GM23338 (cell line): ENCODE measurements around the gene TRA2B. TPM values are rescaled to one million over a fixed set of nuclear protein-coding genes. Genes with fewer than 3 reads are reported as not detected.

Source experiments
- ATAC-seq: fragments of 200-7000 bp; cut with Tn5 transposase; 3 replicates; pipeline ENCODE4 v1.9.1; 2020
- DNase-seq: peaks from one replicate; pipeline ENCODE4 v3.0.0-alpha.2; 2015; ENCODE audit warnings: low spot score
- H2AFZ ChIP-seq: fragments of 200-600 bp; sonication (generic); 2 replicates; pipeline ENCODE4 v1.8.0; 2016; ENCODE audit warnings: antibody characterized with exemption, mild to moderate bottlenecking, moderate library complexity
- H3F3A ChIP-seq: fragments of 200-600 bp; sonication (generic); replicated peaks from 2 replicates; pipeline ENCODE4 v1.8.0; 2017; ENCODE audit warnings: antibody characterized with exemption, mixed run types, low read depth
- H3K27ac ChIP-seq: fragments of 200-600 bp; sonication (generic); 2 replicates; pipeline ENCODE4 v1.6.1; 2016; ENCODE audit warnings: low read depth
- H3K27me3 ChIP-seq: fragments of 200-600 bp; sonication (generic); 2 replicates; pipeline ENCODE4 v1.8.0; 2016; ENCODE audit warnings: mild to moderate bottlenecking, mixed run types, moderate library complexity; ENCODE audit not compliant: insufficient read depth
- H3K36me3 ChIP-seq: fragments of 200-600 bp; sonication (generic); 2 replicates; pipeline ENCODE4 v1.8.0; 2016; ENCODE audit warnings: mild to moderate bottlenecking; ENCODE audit not compliant: insufficient read depth
- H3K4me1 ChIP-seq: fragments of 200-600 bp; sonication (generic); 2 replicates; pipeline ENCODE4 v1.8.0; 2016; ENCODE audit warnings: mild to moderate bottlenecking, moderate library complexity; ENCODE audit not compliant: insufficient read depth
- H3K4me2 ChIP-seq: fragments of 200-600 bp; sonication (generic); 2 replicates; pipeline ENCODE4 v1.7.1; 2017; ENCODE audit warnings: mixed run types
- H3K4me3 ChIP-seq: fragments of 200-600 bp; sonication (generic); 2 replicates; pipeline ENCODE4 v1.6.1; 2016; ENCODE audit warnings: mixed run types
- H3K79me2 ChIP-seq: fragments of 200-600 bp; sonication (generic); replicated peaks from 2 replicates; pipeline ENCODE4 v1.8.0; 2017; ENCODE audit warnings: mild to moderate bottlenecking; ENCODE audit not compliant: insufficient read depth
- H3K9me2 ChIP-seq: fragments of 200-600 bp; sonication (generic); 2 replicates; pipeline ENCODE4 v1.8.0; 2017; ENCODE audit not compliant: insufficient read depth
- H4K20me1 ChIP-seq: fragments of 200-600 bp; sonication (generic); replicated peaks from 2 replicates; pipeline ENCODE4 v1.8.0; 2017; ENCODE audit warnings: mild to moderate bottlenecking; ENCODE audit not compliant: insufficient read depth
- H3K27ac Mint-ChIP-seq: 2 replicates; pipeline ENCODE4 v1.8.0; 2020; ENCODE audit warnings: inconsistent platforms, mild to moderate bottlenecking, moderate library complexity, mixed read lengths
- H3K27me3 Mint-ChIP-seq: 3 replicates; pipeline ENCODE4 v1.8.0; 2022; ENCODE audit warnings: low read depth, mild to moderate bottlenecking, moderate library complexity, mixed read lengths, inconsistent platforms; ENCODE audit not compliant: insufficient read depth, poor library complexity
- H3K36me3 Mint-ChIP-seq: 3 replicates; pipeline ENCODE4 v1.8.0; 2021; ENCODE audit warnings: low read depth, mild to moderate bottlenecking, inconsistent platforms, moderate library complexity, mixed read lengths
- H3K4me1 Mint-ChIP-seq: 3 replicates; pipeline ENCODE4 v1.8.0; 2020; ENCODE audit warnings: mild to moderate bottlenecking, inconsistent platforms, mixed read lengths
- H3K4me3 Mint-ChIP-seq: 3 replicates; pipeline ENCODE4 v1.8.0; 2021; ENCODE audit warnings: moderate library complexity, mild to moderate bottlenecking, inconsistent platforms, mixed read lengths
- H3K9me3 Mint-ChIP-seq: 3 replicates; pipeline ENCODE4 v1.8.0; 2020; ENCODE audit warnings: moderate library complexity, mild to moderate bottlenecking, inconsistent platforms, mixed read lengths
- EZH2 ChIP-seq: fragments of 200-600 bp; sonication (generic); IDR thresholded peaks from one replicate; pipeline ENCODE4 v1.8.0; 2017; ENCODE audit warnings: antibody characterized with exemption, mild to moderate bottlenecking, low read depth; ENCODE audit not compliant: unreplicated experiment
- EZH2phosphoT487 ChIP-seq: fragments of 200-600 bp; sonication (generic); IDR thresholded peaks from one replicate; pipeline ENCODE4 v1.8.1; 2018; ENCODE audit warnings: antibody characterized with exemption; ENCODE audit not compliant: unreplicated experiment
- JUNB ChIP-seq: IDR thresholded peaks from one replicate; pipeline ENCODE4 v1.6.1; 2016; ENCODE audit warnings: antibody characterized with exemption; ENCODE audit not compliant: unreplicated experiment
- NANOG ChIP-seq: IDR thresholded peaks from 2 replicates; pipeline ENCODE4 v1.6.1; 2016; ENCODE audit warnings: antibody characterized with exemption, borderline replicate concordance
- POLR2AphosphoS5 ChIP-seq: IDR thresholded peaks from 2 replicates; pipeline ENCODE4 v1.6.1; 2016; ENCODE audit warnings: antibody characterized with exemption, low read depth
- STAT1 ChIP-seq: IDR thresholded peaks from one replicate; pipeline ENCODE4 v1.6.1; 2016; ENCODE audit warnings: antibody characterized with exemption; ENCODE audit not compliant: unreplicated experiment
- ZNF114 ChIP-seq: fragments of 250-450 bp; sonication (Bioruptor Pico); IDR thresholded peaks from 2 replicates; pipeline ENCODE4 v1.5.0; 2020; ENCODE audit warnings: mild to moderate bottlenecking, moderate library complexity
- ZNF331 ChIP-seq: fragments of 250-450 bp; sonication (Bioruptor Pico); IDR thresholded peaks from 2 replicates; pipeline ENCODE4 v1.5.0; 2020; ENCODE audit warnings: low read depth, mild to moderate bottlenecking, moderate library complexity
- polyA plus RNA-seq: library from polyadenylated mRNA; unstranded; fragments of >200 nt; fragmentation: Nextera tagmentation; extraction: Ambion mirVana; gene quantifications from 2 replicates; pipeline ENCODE4 v1.2.1, GENCODE V29; 2016
- total RNA-seq: library from RNA; depleted of rRNA; stranded (reverse); fragments of >200 nt; shearing (Covaris generic); gene quantifications from 2 replicates; pipeline ENCODE4 v1.2.3, GENCODE V29; 2014
- TF ChIP-seq, protein P1 (sequence below): IDR thresholded peaks from one replicate; pipeline ENCODE4 v1.6.1; 2018; ENCODE audit warnings: antibody characterized with exemption; ENCODE audit not compliant: unreplicated experiment
- TF ChIP-seq, protein P2 (sequence below), 2 experiments: fragments of 200-600 bp in 1 of 2; sonication (generic) in 1 of 2; conservative IDR thresholded peaks; 2 replicates each; pipeline versions ENCODE4 v1.5.1 to v1.6.1; 2016 to 2017; ENCODE audit warnings: antibody characterized with exemption in 2 of 2, low read depth in 2 of 2, mild to moderate bottlenecking in 2 of 2, moderate library complexity in 1 of 2
- TF ChIP-seq, protein P3 (sequence below): fragments of 250-450 bp; sonication (Bioruptor Pico); IDR thresholded peaks from 2 replicates; pipeline ENCODE4 v1.5.0; 2020; ENCODE audit warnings: mild to moderate bottlenecking, moderate library complexity

Gene TRA2B
- total and polyA plus RNA-seq, 2 experiments from 2014 or later, result 360 to 602 TPM

DNA sequence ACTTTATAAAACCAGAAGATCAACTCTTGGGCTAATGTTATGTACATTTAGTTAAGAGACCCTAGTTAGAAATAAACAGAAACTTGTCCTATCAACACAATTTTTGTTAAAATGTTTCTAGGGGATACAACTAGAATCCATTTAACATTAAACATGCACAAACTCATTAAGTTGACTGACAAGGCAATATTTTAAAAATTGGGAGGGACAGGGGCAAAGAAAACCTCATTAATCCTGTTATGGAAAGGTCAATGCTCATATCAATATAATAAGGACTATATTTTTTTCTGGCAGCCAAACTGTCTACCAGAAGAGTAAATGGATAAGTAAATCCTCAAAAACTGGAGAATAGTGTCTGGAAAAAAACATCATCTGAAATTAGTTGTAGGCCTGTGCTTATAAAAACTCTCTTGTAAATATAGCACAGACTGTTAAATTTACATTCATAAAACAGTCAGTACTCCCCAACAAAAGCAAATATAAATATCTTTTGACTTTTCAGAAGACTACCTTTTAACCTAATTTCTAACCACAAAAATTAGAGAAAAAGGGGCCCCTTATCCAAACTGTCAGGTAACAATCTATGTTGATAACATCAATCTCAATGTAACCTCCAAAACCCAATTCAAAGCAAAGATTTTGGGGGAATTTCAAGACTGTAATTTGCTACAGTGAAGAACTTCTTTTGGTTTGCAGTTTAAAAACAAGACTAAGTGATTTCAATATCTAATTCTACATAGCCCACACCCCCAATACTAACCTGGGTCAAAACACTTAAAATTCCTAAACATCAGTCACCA is 4.2 kb downstream of the TRA2B start:
- peaks cover 16% of the 10 kb centered on the region for H3K9me3 Mint-ChIP-seq
- Histone ChIP-seq H3K4me1 (peaks cover 60% of the 10 kb centered on the region), H3K27ac (no peak overlapping the region), H3K4me2 (peak overlapping the region; percentile 89), H4K20me1 (peaks cover 80% of the 10 kb centered on the region), H3K79me2 (peaks cover 93% of the 10 kb centered on the region), H3K9me2 (no peaks in the 10 kb centered on the region), H3F3A (no peaks in the 10 kb centered on the region), H3K4me3 (peak overlapping the region; percentile 95), H3K36me3 (peaks cover 16% of the 10 kb centered on the region; the same call in 1 of the 2 replicates), H3K27me3 (no peaks in the 10 kb centered on the region), H2AFZ (no peak overlapping the region)
- ATAC-seq (no peak), DNase-seq (no peak)
- peak overlapping the region; percentile 100 for H3K4me3 Mint-ChIP-seq
- peaks cover 82% of the 10 kb centered on the region for H3K36me3 Mint-ChIP-seq
- peaks cover 61% of the 10 kb centered on the region for H3K4me1 Mint-ChIP-seq
- H3K27me3 Mint-ChIP-seq, result peaks cover 22% of the 10 kb centered on the region
- no peak overlapping the region for H3K27ac Mint-ChIP-seq
- no peak for TF ChIP-seq POLR2AphosphoS5
- TF ChIP-seq, protein P1, sequence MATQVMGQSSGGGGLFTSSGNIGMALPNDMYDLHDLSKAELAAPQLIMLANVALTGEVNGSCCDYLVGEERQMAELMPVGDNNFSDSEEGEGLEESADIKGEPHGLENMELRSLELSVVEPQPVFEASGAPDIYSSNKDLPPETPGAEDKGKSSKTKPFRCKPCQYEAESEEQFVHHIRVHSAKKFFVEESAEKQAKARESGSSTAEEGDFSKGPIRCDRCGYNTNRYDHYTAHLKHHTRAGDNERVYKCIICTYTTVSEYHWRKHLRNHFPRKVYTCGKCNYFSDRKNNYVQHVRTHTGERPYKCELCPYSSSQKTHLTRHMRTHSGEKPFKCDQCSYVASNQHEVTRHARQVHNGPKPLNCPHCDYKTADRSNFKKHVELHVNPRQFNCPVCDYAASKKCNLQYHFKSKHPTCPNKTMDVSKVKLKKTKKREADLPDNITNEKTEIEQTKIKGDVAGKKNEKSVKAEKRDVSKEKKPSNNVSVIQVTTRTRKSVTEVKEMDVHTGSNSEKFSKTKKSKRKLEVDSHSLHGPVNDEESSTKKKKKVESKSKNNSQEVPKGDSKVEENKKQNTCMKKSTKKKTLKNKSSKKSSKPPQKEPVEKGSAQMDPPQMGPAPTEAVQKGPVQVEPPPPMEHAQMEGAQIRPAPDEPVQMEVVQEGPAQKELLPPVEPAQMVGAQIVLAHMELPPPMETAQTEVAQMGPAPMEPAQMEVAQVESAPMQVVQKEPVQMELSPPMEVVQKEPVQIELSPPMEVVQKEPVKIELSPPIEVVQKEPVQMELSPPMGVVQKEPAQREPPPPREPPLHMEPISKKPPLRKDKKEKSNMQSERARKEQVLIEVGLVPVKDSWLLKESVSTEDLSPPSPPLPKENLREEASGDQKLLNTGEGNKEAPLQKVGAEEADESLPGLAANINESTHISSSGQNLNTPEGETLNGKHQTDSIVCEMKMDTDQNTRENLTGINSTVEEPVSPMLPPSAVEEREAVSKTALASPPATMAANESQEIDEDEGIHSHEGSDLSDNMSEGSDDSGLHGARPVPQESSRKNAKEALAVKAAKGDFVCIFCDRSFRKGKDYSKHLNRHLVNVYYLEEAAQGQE, result no peak
- no peak for TF ChIP-seq ZNF331 (CRISPR knock-in tag)
- TF ChIP-seq, protein P2, sequence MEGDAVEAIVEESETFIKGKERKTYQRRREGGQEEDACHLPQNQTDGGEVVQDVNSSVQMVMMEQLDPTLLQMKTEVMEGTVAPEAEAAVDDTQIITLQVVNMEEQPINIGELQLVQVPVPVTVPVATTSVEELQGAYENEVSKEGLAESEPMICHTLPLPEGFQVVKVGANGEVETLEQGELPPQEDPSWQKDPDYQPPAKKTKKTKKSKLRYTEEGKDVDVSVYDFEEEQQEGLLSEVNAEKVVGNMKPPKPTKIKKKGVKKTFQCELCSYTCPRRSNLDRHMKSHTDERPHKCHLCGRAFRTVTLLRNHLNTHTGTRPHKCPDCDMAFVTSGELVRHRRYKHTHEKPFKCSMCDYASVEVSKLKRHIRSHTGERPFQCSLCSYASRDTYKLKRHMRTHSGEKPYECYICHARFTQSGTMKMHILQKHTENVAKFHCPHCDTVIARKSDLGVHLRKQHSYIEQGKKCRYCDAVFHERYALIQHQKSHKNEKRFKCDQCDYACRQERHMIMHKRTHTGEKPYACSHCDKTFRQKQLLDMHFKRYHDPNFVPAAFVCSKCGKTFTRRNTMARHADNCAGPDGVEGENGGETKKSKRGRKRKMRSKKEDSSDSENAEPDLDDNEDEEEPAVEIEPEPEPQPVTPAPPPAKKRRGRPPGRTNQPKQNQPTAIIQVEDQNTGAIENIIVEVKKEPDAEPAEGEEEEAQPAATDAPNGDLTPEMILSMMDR (conservative IDR thresholded peaks at IDR 0.05; ENCODE audit: low read depth in 2 of 2), result no peak
- no peak for TF ChIP-seq EZH2phosphoT487
- no peak for TF ChIP-seq NANOG
- no peak for TF ChIP-seq JUNB
- no peak for TF ChIP-seq ZNF114 (CRISPR knock-in tag)
- TF ChIP-seq EZH2, result no peak
- no peak for TF ChIP-seq STAT1
- TF ChIP-seq, protein P3, sequence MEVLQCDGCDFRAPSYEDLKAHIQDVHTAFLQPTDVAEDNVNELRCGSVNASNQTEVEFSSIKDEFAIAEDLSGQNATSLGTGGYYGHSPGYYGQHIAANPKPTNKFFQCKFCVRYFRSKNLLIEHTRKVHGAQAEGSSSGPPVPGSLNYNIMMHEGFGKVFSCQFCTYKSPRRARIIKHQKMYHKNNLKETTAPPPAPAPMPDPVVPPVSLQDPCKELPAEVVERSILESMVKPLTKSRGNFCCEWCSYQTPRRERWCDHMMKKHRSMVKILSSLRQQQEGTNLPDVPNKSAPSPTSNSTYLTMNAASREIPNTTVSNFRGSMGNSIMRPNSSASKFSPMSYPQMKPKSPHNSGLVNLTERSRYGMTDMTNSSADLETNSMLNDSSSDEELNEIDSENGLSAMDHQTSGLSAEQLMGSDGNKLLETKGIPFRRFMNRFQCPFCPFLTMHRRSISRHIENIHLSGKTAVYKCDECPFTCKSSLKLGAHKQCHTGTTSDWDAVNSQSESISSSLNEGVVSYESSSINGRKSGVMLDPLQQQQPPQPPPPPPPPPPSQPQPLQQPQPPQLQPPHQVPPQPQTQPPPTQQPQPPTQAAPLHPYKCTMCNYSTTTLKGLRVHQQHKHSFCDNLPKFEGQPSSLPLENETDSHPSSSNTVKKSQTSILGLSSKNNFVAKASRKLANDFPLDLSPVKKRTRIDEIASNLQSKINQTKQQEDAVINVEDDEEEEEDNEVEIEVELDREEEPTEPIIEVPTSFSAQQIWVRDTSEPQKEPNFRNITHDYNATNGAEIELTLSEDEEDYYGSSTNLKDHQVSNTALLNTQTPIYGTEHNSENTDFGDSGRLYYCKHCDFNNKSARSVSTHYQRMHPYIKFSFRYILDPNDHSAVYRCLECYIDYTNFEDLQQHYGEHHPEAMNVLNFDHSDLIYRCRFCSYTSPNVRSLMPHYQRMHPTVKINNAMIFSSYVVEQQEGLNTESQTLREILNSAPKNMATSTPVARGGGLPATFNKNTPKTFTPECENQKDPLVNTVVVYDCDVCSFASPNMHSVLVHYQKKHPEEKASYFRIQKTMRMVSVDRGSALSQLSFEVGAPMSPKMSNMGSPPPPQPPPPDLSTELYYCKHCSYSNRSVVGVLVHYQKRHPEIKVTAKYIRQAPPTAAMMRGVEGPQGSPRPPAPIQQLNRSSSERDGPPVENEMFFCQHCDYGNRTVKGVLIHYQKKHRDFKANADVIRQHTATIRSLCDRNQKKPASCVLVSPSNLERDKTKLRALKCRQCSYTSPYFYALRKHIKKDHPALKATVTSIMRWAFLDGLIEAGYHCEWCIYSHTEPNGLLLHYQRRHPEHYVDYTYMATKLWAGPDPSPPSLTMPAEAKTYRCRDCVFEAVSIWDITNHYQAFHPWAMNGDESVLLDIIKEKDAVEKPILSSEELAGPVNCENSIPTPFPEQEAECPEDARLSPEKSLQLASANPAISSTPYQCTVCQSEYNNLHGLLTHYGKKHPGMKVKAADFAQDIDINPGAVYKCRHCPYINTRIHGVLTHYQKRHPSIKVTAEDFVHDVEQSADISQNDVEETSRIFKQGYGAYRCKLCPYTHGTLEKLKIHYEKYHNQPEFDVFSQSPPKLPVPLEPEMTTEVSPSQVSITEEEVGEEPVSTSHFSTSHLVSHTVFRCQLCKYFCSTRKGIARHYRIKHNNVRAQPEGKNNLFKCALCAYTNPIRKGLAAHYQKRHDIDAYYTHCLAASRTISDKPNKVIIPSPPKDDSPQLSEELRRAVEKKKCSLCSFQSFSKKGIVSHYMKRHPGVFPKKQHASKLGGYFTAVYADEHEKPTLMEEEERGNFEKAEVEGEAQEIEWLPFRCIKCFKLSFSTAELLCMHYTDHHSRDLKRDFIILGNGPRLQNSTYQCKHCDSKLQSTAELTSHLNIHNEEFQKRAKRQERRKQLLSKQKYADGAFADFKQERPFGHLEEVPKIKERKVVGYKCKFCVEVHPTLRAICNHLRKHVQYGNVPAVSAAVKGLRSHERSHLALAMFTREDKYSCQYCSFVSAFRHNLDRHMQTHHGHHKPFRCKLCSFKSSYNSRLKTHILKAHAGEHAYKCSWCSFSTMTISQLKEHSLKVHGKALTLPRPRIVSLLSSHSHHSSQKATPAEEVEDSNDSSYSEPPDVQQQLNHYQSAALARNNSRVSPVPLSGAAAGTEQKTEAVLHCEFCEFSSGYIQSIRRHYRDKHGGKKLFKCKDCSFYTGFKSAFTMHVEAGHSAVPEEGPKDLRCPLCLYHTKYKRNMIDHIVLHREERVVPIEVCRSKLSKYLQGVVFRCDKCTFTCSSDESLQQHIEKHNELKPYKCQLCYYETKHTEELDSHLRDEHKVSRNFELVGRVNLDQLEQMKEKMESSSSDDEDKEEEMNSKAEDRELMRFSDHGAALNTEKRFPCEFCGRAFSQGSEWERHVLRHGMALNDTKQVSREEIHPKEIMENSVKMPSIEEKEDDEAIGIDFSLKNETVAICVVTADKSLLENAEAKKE (CRISPR knock-in tag), result no peak
